ENCODE measurements around the gene GNB1. TPM values are rescaled to one million over a fixed set of nuclear protein-coding genes. Genes with fewer than 3 reads are reported as not detected.

Gene GNB1
- total RNA-seq, 1 donor from 2014 or later: 158 TPM

DNA sequence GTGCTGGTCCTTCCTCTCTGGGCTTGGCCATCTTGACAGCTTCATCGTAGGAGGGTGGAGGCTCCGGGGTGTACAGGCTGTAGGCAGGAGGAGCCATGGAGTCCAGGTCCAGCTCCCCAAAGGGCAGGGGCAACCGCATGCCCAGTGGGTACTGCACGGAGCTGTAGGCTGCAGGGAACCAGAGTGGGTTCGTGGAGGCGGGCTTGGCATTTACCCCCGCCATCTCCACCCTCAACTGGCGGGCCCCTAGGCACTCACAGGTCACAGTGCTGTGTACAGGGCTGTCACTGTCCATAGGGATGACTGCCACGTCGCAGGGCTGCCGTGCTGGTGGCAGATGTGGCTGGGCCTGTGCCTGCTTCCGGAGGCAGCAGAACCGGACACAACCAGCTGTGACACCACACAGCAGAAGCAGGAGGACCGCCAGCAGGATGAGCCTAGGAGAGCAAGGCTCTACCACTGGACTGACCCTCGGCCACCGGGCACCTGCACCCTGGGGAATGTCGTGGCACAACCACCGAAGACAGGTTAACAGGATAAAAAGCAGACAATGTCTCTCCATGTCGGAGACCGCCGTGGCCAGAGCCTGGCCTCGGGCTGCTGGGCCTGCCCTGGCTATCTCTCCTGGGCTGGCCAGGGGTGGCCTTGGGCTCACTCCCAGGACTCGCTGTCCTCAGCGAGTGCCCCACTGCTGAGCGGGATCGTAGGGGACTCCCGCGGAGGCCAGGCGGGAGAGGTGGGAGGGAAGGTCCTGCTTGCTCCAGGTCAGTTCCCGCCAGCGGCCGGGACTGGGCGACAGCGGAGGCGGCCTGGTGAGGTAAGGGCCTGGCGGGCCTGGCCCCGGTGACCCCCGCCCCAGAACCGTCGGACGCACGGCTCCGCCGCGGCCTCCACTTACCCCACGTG, 27.4 kb upstream of the GNB1 start:
- Histone ChIP-seq H3K4me1 (peaks cover 23% of the 10 kb centered on the region), H3K27me3 (ENCODE audit: low read depth) (no peaks in the 10 kb centered on the region), H3K4me3 (peak overlapping the region; percentile 75), H3K9me3 (replicated peaks) (no peaks in the 10 kb centered on the region), H3K36me3 (no peaks in the 10 kb centered on the region), H3K27ac (replicated peaks) (no peak overlapping the region)
- intact Hi-C loops (cut with micrococcal nuclease): no loop called here
- TF ChIP-seq, protein P1, sequence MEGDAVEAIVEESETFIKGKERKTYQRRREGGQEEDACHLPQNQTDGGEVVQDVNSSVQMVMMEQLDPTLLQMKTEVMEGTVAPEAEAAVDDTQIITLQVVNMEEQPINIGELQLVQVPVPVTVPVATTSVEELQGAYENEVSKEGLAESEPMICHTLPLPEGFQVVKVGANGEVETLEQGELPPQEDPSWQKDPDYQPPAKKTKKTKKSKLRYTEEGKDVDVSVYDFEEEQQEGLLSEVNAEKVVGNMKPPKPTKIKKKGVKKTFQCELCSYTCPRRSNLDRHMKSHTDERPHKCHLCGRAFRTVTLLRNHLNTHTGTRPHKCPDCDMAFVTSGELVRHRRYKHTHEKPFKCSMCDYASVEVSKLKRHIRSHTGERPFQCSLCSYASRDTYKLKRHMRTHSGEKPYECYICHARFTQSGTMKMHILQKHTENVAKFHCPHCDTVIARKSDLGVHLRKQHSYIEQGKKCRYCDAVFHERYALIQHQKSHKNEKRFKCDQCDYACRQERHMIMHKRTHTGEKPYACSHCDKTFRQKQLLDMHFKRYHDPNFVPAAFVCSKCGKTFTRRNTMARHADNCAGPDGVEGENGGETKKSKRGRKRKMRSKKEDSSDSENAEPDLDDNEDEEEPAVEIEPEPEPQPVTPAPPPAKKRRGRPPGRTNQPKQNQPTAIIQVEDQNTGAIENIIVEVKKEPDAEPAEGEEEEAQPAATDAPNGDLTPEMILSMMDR (IDR thresholded peaks at IDR 0.05; ENCODE audit: borderline replicate concordance): no peak
- DNase-seq: no peak

DNA sequence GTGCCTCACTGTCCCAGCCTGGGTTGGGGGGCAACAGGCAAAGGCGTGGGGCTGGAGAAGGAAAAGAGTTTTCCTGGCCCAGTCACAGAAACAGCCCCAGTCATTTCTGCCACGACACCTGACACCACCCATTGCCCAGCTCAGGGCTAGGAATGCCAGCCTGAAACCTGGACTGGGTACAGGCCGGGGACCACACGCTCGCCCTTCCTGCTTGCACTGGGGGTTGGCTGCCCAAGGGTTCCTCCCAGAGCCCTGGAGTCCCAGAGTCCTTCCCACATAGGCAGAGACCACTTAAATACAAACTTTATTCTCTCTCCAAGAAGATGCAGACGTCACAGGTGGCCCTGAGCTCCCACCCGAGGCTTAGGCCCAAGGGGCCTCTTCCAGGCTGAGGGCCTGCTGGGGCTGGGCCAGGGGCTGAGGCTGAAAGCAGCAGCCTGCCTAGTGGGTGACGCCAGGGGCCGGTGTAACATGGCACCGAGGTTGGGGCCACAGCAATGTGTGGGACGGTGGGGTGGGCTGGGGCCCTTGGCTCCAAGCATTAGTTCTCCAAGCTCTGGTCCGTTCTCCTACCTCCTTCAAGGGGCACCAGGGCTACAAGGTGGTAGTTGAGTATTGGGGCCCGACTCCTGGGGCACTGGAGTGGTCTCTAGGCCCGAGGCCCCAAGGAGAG, 26.6 kb upstream of the GNB1 start:
- H3K27me3 ChIP-seq (ENCODE audit: low read depth): no peaks in the 10 kb centered on the region
- H3K27ac ChIP-seq (replicated peaks): no peak overlapping the region
- no peaks in the 10 kb centered on the region for H3K9me3 ChIP-seq (replicated peaks)
- no peak overlapping the region for H3K4me3 ChIP-seq
- H3K36me3 ChIP-seq: no peaks in the 10 kb centered on the region
- TF ChIP-seq, protein P1 (IDR thresholded peaks at IDR 0.05; ENCODE audit: borderline replicate concordance): no peak
- H3K4me1 ChIP-seq: peaks cover 23% of the 10 kb centered on the region
- intact Hi-C loops (cut with micrococcal nuclease): no loop called here
- DNase-seq: no peak

DNA sequence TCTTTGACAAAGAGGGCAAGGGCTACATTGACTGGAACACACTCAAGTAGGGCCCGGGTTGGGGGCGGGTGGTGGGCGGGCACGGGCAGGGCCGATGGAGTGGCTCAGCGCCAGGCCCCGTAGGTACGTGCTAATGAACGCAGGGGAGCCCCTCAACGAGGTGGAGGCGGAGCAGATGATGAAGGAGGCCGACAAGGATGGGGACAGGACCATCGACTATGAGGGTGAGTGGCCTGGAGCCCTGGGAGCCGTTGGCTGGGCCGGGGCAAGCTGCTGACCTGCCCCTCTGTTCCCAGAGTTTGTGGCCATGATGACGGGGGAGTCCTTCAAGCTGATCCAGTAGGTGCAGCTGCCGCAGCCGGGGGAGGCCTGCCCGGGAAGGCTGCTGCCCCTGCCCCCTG, 26.0 kb upstream of the GNB1 start:
- TF ChIP-seq, protein P1 (IDR thresholded peaks at IDR 0.05; ENCODE audit: borderline replicate concordance): no peak
- intact Hi-C loops (cut with micrococcal nuclease): no loop called here
- DNase-seq: no peak
- no peaks in the 10 kb centered on the region for H3K27me3 ChIP-seq (ENCODE audit: low read depth)
- peaks cover 23% of the 10 kb centered on the region for H3K4me1 ChIP-seq
- no peaks in the 10 kb centered on the region for H3K9me3 ChIP-seq (replicated peaks)
- H3K36me3 ChIP-seq: no peaks in the 10 kb centered on the region
- no peak overlapping the region for H3K4me3 ChIP-seq
- H3K27ac ChIP-seq (replicated peaks): no peak overlapping the region

DNA sequence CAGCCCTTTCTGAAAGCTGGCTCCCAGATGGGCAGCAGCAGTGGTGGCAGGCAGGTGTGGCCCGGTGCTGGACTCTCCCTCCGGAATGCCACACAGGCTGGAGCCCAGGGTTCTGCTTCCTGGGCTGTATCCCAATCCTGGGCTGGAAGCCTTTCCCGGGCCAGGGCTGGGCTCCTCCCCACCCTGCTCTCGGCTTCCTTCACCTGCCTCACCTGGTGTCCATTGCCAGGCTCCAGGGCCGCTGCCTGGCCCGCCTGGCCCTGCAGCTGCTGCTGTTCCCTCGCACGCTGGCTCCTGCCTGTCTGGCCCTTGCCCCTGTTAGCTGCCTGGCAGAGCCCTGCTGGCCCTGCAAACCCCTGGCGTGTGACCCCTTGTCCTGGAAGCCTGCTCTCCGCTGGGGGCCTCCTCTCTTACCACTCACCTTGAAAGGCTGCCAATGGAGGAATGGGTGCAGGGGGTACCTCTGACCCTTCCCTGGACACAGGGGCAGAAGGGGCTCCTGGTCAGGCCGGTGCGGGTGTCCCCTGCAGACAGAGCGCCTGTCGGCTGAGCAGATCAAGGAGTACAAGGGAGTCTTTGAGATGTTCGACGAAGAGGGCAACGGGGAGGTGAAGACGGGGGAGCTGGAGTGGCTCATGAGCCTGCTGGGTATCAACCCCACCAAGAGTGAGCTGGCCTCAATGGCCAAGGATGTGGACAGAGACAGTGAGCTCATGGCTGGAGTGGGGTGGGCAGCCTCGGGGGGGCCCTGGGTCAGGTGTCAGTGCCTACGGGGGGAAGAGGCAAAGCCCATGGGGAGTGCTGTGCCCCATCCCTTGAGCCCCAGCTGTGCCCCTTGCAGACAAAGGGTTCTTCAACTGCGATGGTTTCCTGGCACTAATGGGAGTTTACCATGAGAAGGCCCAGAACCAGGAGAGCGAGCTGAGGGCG, 25.3 kb upstream of the GNB1 start:
- no peaks in the 10 kb centered on the region for H3K27me3 ChIP-seq (ENCODE audit: low read depth)
- H3K4me3 ChIP-seq: no peak overlapping the region
- TF ChIP-seq, protein P1 (IDR thresholded peaks at IDR 0.05; ENCODE audit: borderline replicate concordance): no peak
- H3K4me1 ChIP-seq: peaks cover 23% of the 10 kb centered on the region
- no peaks in the 10 kb centered on the region for H3K9me3 ChIP-seq (replicated peaks)
- no peak for DNase-seq
- H3K36me3 ChIP-seq: no peaks in the 10 kb centered on the region
- no peak overlapping the region for H3K27ac ChIP-seq (replicated peaks)
- intact Hi-C loops (cut with micrococcal nuclease): no loop called here

All from left ventricle myocardium inferior (tissue), 1 donor.